Parathyroid adenoma (tissue), 2 donors: ENCODE data around the gene KCNJ6.

Source experiments
- H2AFZ ChIP-seq: fragments of 300-600 bp; sonication (generic); one replicate; pipeline ENCODE4 v1.7.0; 2017; ENCODE audit warnings: antibody characterized with exemption, mild to moderate bottlenecking
- H3K27ac ChIP-seq: fragments of 300-600 bp; sonication (generic); one replicate; pipeline ENCODE4 v1.7.0; 2017
- H3K27me3 ChIP-seq: fragments of 300-600 bp; sonication (generic); one replicate; pipeline ENCODE4 v1.7.0; 2017; ENCODE audit warnings: low read length; ENCODE audit not compliant: control insufficient read depth, insufficient read depth
- H3K36me3 ChIP-seq: fragments of 300-600 bp; sonication (generic); one replicate; pipeline ENCODE4 v1.7.0; 2017; ENCODE audit warnings: low read length; ENCODE audit not compliant: control insufficient read depth, insufficient read depth
- H3K4me1 ChIP-seq: fragments of 300-600 bp; sonication (generic); one replicate; pipeline ENCODE4 v1.7.0; 2017; ENCODE audit warnings: control low read depth
- H3K4me2 ChIP-seq: fragments of 300-600 bp; sonication (generic); one replicate; pipeline ENCODE4 v1.7.0; 2017; ENCODE audit warnings: low read length
- H3K4me3 ChIP-seq: fragments of 300-600 bp; sonication (generic); one replicate; pipeline ENCODE4 v1.7.0; 2017; ENCODE audit warnings: low read depth, low read length
- H3K79me2 ChIP-seq: fragments of 300-600 bp; sonication (generic); one replicate; pipeline ENCODE4 v1.7.0; 2017; ENCODE audit warnings: control low read depth
- H3K9ac ChIP-seq: fragments of 300-600 bp; sonication (generic); one replicate; pipeline ENCODE4 v1.7.0; 2017; ENCODE audit warnings: mild to moderate bottlenecking
- H3K9me3 ChIP-seq: fragments of 300-600 bp; sonication (generic); one replicate; pipeline ENCODE4 v1.7.0; 2017; ENCODE audit warnings: low read length; ENCODE audit not compliant: control insufficient read depth
- TF ChIP-seq, protein P1 (sequence below): fragments of 300-600 bp; sonication (generic); IDR thresholded peaks from one replicate; pipeline ENCODE4 v1.7.0; 2017; ENCODE audit warnings: antibody characterized with exemption, mild to moderate bottlenecking
- donor health status: primary hyperparathyroidism.

Gene KCNJ6

DNA sequence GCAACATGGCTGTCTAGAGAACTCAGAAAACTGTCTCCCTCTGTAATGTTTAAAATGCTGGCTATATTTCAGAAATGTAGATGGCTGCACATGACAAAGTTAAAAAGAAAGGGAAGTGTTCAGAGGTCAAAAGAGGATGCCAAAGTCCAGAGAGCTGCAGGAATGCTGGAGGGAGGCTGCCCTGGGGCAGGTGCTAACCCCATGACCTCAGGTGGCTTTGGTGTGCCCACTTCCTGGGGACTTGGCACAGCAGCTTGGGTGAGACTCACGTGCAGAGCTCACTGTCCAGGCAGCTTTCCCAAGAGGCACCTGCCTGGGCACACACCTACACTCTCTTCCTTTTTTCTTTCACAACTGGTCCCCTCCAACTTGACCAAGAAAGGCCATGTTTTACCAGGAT is 256.4 kb downstream of the KCNJ6 start:
- Histone ChIP-seq H3K4me1 (no peaks in the 10 kb centered on the region), H3K4me2 (no peak overlapping the region), H2AFZ (no peak overlapping the region), H3K4me3 (no peak overlapping the region), H3K27me3 (no peaks in the 10 kb centered on the region), H3K9ac (no peak overlapping the region), H3K9me3 (no peaks in the 10 kb centered on the region), H3K79me2 (no peaks in the 10 kb centered on the region), H3K36me3 (no peaks in the 10 kb centered on the region), H3K27ac (no peak overlapping the region)
- TF ChIP-seq, protein P1, sequence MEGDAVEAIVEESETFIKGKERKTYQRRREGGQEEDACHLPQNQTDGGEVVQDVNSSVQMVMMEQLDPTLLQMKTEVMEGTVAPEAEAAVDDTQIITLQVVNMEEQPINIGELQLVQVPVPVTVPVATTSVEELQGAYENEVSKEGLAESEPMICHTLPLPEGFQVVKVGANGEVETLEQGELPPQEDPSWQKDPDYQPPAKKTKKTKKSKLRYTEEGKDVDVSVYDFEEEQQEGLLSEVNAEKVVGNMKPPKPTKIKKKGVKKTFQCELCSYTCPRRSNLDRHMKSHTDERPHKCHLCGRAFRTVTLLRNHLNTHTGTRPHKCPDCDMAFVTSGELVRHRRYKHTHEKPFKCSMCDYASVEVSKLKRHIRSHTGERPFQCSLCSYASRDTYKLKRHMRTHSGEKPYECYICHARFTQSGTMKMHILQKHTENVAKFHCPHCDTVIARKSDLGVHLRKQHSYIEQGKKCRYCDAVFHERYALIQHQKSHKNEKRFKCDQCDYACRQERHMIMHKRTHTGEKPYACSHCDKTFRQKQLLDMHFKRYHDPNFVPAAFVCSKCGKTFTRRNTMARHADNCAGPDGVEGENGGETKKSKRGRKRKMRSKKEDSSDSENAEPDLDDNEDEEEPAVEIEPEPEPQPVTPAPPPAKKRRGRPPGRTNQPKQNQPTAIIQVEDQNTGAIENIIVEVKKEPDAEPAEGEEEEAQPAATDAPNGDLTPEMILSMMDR, result no peak

- H3K4me3 ChIP-seq, result no peak overlapping the region
- H3K4me1 ChIP-seq, result no peaks in the 10 kb centered on the region
- H3K9ac ChIP-seq, result no peak overlapping the region
- H3K27ac ChIP-seq, result no peak overlapping the region
- H3K79me2 ChIP-seq, result no peaks in the 10 kb centered on the region
- H2AFZ ChIP-seq, result no peak overlapping the region
- H3K9me3 ChIP-seq, result no peaks in the 10 kb centered on the region
- TF ChIP-seq, protein P1, result no peak
- no peaks in the 10 kb centered on the region for H3K36me3 ChIP-seq
- H3K27me3 ChIP-seq, result no peaks in the 10 kb centered on the region
- H3K4me2 ChIP-seq, result no peak overlapping the region
Observed at GRCh38 chr21:37658817-37659458, 257.3 kb downstream of the KCNJ6 start.

GRCh38 chr21:37658121-37658816 is 258.0 kb downstream of the KCNJ6 start:
- H3K27ac ChIP-seq, result no peak overlapping the region
- H3K4me2 ChIP-seq, result no peak overlapping the region
- no peaks in the 10 kb centered on the region for H3K4me1 ChIP-seq
- H3K27me3 ChIP-seq, result no peaks in the 10 kb centered on the region
- no peak overlapping the region for H3K4me3 ChIP-seq
- no peak overlapping the region for H2AFZ ChIP-seq
- TF ChIP-seq, protein P1, result no peak
- no peaks in the 10 kb centered on the region for H3K36me3 ChIP-seq
- no peaks in the 10 kb centered on the region for H3K79me2 ChIP-seq
- H3K9me3 ChIP-seq, result no peaks in the 10 kb centered on the region
- no peak overlapping the region for H3K9ac ChIP-seq

- H3K4me2 ChIP-seq, result no peak overlapping the region
- no peaks in the 10 kb centered on the region for H3K36me3 ChIP-seq
- TF ChIP-seq, protein P1, result no peak
- no peaks in the 10 kb centered on the region for H3K79me2 ChIP-seq
- no peak overlapping the region for H2AFZ ChIP-seq
- no peak overlapping the region for H3K4me3 ChIP-seq
- no peaks in the 10 kb centered on the region for H3K4me1 ChIP-seq
- H3K9me3 ChIP-seq, result no peaks in the 10 kb centered on the region
- H3K27ac ChIP-seq, result no peak overlapping the region
- H3K27me3 ChIP-seq, result no peaks in the 10 kb centered on the region
- no peak overlapping the region for H3K9ac ChIP-seq
Observed at GRCh38 chr21:37656899-37657298, 259.4 kb downstream of the KCNJ6 start.
